GM18861 (cell line): ENCODE data around the gene IL1F10.

Experiments used
- ATAC-seq: cut with Tn5 transposase; IDR thresholded peaks from one replicate; pipeline ENCODE4 v1.9.1; 2021; ENCODE audit not compliant: unreplicated experiment

The IL1F10 gene

DNA sequence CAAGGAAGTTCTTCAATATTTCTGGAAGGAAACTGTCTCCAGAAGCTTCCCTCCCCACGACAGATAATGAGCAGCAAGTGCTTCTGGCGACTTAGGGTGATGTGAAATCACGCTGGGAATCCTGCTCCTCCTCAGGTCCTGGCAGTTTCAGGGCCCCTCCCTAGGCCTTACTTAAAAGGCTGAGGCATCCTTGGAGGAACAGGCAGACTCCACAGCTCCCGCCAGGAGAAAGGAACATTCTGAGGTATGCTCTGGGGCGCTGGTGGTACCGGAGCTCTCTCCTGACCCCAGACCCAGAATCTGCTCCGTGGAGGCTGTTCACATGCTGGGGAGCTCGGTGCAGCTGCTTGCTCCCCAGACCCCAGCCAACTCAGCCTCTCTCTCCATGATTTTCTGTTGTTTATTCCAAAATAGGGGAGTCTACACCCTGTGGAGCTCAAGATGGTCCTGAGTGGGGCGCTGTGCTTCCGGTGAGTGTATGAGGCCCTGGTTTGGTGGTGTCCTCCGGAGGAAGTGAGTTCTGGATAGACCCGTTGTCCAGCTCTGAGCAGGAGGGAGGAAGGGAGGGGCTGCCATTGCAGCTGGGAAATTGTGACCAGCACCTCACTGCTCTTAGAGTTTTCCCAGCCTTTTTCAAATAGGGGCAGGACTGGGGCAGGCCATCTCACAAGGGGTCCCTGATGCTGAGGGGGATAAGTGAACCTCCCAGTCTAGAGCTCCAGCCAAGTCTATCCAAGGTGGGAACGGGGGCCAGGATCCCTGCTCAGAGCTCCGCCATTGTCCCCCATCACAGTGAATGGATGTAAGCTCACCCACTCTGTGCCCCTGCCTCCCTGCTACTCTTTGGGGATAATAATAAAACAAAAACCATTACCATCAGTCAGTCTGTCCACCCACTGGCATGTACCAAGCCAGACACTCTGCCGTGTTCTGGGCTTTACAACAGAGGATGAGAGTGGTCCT is 8.5 kb upstream of the IL1F10 start, which contains the start of gene IL36RN:
IL36RN (plus strand) TSS at position 201 of the 963 bp plus-strand sequence; CDS start at position 442, 241 bp downstream.
- ATAC-seq: no peak

DNA sequence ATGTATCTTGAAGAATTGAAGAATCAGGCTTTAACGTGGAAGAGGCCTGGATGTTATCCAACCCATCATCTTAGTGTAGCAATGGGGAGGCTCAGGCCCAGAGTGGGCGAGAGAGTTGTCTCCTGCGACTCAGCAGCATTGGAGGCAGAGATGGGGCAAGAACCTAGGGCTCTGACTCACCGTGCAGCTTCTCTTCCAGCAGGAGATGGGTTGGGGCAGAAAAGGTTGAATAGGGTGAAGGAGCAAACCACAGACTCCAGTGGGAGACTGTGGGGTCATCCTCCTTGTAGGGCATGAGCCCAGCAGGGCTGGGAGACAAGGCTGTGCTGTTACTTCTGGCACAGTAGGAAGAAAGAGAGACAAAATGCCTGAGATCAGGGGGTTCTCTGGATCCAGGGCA is 7.4 kb upstream of the IL1F10 start:
- no peak for ATAC-seq

DNA sequence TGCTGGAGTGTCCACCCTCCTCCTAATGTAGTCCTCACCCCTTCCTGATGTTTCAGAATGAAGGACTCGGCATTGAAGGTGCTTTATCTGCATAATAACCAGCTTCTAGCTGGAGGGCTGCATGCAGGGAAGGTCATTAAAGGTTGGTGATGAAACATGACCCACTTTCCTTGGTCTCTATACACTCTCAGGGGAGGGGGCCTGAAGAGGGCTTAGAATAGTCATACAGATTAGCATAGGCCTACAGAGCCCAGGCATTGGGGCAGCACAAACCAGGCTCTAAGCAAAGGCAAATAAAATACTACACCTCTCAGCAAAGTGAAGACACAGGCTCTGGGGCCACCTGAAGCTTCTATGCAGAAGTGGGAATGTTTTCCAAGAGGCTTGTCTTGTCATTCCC is 7.0 kb upstream of the IL1F10 start:
- no peak for ATAC-seq

DNA sequence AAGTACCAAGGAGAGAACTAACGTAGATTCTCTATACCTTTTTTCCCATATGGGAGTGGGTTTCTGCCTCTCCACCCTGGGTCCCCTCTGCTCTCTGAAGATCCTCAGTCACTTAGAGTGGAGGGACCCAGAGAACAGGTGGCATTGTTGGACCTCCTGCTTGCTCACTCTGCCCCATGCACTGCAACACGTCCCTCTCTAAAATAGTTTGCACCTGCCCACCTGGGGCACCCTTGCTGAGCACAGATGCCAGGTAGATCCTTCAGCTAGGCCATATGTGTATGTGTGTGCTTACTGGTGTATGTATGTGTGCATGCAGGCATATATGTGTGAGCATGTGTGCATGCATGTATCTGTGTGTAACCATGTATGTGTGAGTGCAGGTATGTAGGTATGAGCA is 6.5 kb upstream of the IL1F10 start:
- ATAC-seq: no peak

DNA sequence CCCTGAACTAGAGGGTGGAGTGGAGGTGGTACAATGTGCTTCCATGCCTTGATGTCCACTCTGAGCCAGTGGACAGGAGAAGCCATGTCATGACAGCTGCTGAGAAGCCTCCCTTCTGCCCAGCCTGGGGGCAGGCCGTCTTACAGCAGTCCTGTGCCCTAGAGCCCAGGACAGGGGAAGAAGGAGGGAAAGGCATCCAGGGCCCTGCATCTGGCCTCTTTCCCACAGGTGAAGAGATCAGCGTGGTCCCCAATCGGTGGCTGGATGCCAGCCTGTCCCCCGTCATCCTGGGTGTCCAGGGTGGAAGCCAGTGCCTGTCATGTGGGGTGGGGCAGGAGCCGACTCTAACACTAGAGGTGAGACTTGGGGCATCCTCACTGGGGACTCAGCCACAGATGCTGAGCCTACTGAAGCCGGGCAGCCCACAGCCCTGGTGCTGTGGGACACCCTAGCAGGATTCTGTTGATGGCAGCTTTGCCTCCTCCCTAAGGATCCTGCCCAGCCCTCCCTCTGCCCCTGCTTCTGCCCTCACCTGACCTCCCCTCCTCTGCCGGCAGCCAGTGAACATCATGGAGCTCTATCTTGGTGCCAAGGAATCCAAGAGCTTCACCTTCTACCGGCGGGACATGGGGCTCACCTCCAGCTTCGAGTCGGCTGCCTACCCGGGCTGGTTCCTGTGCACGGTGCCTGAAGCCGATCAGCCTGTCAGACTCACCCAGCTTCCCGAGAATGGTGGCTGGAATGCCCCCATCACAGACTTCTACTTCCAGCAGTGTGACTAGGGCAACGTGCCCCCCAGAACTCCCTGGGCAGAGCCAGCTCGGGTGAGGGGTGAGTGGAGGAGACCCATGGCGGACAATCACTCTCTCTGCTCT is 5.6 kb upstream of the IL1F10 start:
- ATAC-seq: no peak

DNA sequence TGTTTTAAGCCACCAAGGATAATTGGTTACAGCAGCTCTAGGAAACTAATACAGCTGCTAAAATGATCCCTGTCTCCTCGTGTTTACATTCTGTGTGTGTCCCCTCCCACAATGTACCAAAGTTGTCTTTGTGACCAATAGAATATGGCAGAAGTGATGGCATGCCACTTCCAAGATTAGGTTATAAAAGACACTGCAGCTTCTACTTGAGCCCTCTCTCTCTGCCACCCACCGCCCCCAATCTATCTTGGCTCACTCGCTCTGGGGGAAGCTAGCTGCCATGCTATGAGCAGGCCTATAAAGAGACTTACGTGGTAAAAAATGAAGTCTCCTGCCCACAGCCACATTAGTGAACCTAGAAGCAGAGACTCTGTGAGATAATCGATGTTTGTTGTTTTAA is 3.5 kb upstream of the IL1F10 start:
- no peak for ATAC-seq

DNA sequence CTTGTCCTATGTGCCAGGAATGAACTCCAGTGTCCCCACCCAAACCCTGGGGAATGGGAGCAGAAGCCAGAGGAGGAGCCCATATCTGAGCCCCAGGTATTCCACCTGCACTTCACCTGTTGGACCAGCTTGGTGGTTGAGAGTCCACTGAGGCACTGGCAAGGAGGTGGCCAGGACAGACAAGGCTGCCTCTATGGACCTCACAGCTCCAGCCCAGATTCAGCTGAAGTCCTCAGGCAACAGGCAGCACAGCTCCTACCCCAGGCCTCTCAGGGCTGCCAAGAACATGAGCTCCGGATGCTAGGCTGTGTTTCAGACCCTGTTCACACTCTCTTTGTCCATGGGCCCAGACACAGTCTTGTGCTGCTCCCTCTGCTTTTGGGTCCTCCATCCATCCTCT is 2.9 kb upstream of the IL1F10 start:
- no peak for ATAC-seq

DNA sequence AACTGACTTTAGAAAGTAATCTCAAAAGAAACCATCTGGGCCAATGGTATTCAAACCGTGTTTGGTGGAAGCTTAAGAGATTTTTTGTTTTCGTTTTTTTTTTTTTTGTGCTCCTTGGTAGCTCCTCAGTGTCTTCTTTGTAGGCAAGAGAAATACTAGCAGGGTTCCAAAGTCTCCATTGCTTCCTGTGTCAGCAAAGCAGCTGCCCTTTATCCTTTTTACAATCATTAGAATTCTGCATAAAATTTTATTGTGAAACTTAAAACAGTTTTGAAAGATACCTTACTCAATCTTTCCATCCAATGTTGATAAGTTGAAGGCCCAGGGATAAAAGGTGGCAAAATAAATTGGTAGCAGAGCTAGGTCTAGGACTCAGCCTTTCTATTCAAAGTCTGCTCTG is 479 bp downstream of the IL1F10 start:
- no peak for ATAC-seq

DNA sequence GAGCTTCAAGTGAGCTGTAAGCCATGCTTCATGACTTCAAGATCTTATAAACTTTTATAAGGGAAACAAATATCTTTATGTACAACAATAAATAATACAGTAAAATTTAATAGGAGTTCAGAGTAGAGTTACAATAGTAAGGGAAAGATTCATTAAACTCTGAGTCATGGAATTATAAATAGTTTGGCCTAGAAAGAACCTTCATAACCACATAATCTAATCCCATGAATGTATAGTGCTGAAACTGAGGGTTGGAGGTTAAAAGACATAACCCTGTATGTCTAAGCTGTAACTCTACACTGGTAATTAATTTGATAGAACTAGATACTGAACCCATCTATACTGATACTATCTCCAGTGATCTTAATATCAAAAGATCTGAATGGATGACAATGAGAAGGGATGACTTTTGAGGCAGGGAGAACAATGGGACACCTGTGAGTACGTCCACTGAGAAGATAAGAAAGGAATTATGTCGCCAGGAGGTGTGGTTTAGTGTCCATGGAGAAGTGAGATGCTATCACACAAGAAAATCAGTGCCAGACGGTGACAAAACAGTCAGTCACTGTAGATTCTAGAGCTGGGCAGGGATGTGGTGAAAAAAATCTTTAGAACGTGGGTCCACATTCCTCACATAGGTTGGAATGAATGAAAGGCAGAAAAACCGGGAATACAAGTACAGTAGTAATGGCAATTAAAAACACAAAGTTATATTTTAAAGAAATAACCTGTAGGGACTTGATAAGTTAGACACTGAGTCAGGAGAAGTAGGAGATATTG is 1.1 kb downstream of the IL1F10 start:
- no peak for ATAC-seq

DNA sequence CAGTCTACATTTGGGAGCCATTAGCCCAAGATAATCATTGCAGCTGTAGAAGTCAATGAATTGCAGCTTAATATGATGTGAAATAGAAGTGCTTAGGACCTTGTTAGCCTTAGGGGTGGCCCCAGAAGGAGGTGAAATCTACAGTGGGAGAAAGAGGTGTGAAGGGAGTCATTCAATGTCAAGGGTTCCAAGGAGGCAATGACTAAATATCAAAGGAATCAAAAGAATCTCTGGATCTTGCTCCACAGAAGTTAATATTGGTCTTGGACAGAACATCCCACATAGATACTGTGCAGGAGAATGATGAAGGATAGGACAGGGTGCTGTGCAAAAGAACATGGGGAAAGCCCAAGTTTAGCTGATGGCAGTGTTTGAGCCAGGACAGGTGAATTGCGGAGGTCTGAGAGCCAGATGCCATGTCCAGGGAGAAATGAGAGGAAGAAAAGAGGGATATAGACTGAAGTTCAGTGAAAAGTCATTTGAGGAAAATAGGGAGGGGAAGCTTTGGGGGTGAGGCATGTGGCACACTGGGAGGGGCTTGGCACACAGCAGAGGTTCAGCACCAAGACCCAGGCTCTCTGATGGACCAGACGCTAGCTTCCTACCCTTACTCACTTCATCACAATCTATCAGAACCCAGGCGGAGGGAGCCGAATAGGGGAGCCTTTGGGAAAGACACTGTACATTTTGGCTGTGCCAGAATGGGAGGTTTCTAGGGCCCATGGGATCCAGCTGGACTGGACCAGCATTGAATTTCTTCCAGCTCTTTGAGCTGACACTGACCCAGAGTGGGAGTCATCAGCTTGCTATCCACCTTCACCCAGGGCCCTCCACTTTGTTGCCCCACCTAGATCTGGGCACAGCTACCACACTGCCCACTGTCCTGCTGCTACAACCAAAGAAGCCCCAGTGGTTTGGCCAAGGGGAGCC is 2.2 kb downstream of the IL1F10 start:
- ATAC-seq: no peak

DNA sequence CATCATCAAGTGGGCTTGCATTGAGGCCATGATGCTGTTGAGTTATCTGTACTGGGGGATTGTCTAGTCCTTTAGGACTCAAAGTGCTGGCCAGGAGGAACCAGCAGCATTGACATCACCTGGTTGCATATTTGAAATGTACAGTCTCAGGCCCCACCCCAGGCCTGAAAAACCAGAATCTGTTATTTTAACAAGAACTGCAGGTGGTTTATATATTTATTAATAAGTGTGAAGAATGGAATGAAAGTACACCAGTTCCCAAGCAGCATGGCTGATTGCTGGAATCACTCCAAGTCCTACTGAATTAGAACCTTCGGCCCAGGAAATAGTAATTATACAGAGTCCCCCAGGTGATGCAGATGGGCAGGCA is 2.8 kb downstream of the IL1F10 start:
- ATAC-seq: no peak

DNA sequence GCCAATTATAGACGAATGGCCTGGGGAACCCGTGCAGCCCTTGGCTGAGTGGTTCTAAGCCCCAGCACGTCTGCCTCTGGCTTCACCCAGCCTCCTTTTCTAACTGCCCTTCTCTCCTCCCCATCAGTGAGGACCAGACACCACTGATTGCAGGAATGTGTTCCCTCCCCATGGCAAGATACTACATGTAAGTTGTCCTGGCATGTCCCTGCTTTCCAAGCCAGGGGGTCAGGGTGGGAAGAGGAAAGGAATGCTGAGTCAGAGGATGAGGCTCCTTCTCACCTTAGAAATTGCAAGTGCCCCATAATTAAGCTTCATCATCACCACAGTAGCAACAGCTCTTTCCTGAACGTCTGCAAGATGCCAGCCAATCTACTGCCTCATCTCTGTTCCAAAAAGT is 4.8 kb downstream of the IL1F10 start:
- no peak for ATAC-seq

DNA sequence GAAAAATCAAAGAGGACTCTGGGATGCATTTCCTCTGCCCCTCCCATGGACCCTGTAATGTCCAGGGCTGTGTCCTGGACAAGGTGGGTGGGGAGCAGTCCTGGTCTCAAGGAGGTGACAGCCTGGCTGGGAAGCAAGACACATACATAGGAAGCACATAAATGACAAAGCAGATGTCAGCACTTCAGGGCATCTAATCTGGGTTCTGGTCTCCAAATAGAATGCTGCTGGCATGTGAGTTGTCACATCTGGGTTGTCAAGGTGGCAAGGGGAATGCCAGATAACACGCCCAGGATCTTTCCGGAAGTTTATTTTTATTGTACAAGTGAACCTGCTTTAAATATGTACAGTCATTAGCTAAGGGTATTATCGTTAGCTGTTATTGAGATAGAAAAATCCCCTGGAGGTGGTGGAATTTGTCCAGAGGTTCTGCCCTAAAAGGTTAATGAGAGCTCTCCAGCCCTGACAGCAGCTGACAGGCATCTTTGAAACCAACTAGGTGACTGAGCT is 5.6 kb downstream of the IL1F10 start:
- ATAC-seq: no peak

DNA sequence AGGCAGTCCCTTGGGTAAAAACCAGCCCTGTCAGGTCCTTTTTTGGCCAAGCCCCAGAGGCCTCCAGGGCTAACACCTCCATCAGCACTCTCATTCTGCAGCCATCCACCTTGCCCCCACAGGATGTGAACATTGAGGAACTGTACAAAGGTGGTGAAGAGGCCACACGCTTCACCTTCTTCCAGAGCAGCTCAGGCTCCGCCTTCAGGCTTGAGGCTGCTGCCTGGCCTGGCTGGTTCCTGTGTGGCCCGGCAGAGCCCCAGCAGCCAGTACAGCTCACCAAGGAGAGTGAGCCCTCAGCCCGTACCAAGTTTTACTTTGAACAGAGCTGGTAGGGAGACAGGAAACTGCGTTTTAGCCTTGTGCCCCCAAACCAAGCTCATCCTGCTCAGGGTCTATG is 7.3 kb downstream of the IL1F10 start:
- no peak for ATAC-seq

DNA sequence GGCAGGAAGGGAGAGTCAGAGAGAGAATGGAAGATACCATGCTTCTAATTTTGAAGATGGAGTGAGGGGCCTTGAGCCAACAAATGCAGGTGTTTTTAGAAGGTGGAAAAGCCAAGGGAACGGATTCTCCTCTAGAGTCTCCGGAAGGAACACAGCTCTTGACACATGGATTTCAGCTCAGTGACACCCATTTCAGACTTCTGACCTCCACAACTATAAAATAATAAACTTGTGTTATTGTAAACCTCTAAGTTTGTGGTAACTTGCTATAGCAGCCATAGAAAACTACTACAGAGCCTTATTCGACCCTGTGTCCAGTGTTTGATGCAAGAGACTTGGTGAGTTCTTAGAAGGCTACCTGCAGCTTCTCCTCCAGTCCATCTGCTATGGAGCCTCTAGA is 7.8 kb downstream of the IL1F10 start:
- no peak for ATAC-seq

DNA sequence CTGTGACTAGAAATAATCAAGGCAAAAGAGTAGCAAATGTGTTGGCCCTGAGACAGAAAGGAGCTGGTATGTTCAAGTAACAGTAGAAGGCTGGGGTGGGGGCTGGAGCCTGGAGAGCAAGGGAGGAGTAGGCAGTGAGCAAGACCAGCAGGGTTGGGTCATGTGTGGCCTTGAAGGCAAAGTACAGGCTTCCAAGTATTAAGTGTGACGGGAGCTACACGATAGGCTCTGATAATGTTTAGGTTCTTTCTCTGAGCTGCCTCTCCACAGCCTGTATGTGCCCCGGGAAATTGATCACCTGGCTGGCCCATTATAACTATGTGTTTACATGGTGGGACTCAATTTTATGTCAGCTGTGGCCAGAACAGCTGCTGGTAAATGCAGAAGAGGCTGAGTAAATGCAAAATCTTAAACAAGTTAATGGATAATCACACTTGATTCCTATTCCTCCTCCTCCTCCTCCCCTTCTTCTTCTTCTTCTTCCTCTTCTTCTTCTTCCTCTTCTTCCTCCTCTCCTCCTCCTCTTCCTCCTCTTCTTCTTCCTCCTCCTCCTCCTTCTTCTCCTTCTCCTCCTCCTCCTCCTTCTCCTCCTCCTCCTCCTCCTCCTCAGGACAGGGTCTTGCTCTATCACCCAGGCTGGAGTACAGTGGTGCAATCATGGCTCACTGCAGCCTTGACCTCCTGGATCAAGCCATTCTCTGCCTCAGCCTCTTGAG is 9.3 kb downstream of the IL1F10 start:
- no peak for ATAC-seq

DNA sequence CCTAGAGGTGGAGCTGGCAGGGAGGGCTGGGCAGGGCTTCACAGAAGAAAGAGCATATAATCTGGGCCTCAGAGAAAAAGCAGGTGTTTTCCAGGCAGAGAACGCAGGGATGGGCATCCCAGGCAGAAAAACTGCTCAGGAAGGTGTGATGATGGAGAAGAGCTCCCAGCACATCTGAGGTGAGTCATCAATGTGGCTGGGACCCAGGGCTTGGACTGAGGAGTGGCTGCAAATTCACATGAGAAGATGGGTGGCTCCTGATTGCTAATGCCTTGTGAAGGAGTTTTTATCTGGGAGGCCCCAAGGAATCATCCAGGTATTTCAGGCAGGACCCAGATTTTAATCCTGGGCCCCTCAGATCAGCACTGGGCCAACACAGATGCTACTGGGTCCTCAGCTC is 10.2 kb downstream of the IL1F10 start:
- no peak for ATAC-seq

DNA sequence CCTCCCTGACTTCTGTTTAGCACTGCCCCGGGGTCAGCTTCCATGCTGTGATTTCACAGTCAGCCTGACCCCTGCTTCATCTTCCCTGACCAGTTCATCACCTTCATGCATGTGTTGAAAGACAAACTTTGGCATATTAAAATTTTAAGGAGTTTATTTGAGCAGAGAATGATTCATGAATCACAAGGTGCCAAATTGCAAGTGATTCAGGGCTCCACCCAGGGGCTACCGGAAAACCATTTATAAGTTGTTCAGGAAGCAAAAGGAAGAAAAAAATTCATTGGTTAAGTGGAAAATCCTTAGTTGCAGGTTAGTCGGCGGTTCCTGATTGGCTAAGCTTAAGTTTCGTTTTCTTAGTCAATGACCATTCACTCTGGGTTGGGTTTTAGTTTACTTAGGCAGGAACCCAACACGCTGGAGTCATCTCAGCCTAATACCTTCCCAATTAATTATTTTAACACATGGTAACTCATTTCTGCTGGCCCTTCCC is 10.6 kb downstream of the IL1F10 start:
- no peak for ATAC-seq

DNA sequence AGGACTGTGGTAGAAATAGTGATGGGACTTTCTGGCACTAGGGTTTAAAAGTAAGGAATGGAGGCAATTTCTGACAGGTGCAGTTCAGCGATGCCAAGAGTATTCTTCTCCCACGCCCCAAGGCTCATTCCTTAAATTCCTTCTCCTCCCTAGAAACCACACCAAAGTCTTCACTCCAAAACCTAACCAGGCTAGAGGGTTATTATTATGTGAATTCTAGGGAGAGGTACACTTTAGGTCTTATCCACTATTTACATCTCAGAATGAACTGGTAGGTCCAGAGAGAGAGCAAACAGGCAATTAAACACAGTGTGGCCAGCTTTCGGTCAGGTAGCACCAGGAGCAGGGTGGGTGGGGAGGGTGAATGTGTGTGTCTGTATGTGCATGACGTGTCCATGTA is 11.4 kb downstream of the IL1F10 start:
- no peak for ATAC-seq
